Right lobe of liver (tissue), 4 donors: ENCODE data around the gene PCYT1A.

Source experiments
- POLR2A ChIP-seq: fragments of 450-650 bp; IDR thresholded peaks from one replicate; pipeline ENCODE4 v1.6.1; 2017; ENCODE audit warnings: antibody characterized with exemption, mild to moderate bottlenecking
- TF ChIP-seq, protein P1 (sequence below), 4 donors: fragments of 200-600 bp in 3 of 4; fragments of 450-650 bp in 1 of 4; IDR thresholded peaks; one replicate each; pipeline versions ENCODE4 v1.5.1 to v1.8.0; 2016 to 2022; ENCODE audit warnings: antibody characterized with exemption in 4 of 4, mild to moderate bottlenecking in 2 of 4
- donor health status: DM: no; HTN: no; CAD: no.
- donor health status: DM: no; HTN: no; CAD: no.
- donor health status: DM: no; HTN: yes; CAD: no.

DNA sequence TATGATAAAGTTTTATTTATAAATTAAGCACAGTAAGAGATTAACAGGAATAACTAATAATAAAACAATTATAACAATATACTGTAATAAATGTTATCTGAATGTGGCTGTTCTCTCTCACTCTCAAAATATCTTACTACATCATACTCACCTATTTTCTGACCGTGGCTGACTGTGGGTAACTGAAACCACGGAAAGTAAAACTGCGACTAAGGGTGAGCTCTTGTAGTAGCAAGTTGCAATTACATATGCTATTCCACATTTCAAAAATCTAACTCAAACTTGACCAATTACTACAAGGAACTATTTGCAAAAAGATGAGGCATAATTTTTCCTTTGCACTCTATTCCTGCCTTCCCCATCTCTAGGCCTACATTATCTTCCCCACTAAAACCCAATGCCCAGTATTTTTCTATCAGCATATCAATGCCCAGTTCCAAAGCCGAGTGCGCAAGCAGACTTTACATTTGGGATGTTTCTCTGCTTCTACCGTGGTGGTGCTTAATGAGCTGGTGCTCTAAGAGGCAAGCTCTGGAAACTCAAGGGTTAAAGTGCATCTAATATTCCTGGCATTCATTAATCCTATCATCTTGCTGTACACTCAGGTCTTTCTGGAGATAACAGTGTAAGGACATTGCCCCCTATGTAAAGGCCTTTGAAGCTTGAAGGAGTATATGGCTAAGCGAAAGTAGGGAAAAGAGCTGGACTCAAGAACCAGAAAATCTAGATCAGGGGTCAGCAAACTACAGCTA is 6.7 kb downstream of the PCYT1A start:
- TF ChIP-seq, protein P1, sequence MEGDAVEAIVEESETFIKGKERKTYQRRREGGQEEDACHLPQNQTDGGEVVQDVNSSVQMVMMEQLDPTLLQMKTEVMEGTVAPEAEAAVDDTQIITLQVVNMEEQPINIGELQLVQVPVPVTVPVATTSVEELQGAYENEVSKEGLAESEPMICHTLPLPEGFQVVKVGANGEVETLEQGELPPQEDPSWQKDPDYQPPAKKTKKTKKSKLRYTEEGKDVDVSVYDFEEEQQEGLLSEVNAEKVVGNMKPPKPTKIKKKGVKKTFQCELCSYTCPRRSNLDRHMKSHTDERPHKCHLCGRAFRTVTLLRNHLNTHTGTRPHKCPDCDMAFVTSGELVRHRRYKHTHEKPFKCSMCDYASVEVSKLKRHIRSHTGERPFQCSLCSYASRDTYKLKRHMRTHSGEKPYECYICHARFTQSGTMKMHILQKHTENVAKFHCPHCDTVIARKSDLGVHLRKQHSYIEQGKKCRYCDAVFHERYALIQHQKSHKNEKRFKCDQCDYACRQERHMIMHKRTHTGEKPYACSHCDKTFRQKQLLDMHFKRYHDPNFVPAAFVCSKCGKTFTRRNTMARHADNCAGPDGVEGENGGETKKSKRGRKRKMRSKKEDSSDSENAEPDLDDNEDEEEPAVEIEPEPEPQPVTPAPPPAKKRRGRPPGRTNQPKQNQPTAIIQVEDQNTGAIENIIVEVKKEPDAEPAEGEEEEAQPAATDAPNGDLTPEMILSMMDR (IDR thresholded peaks at IDR 0.05), result no peak
- TF ChIP-seq POLR2A, result no peak
